H1 (cell line): ENCODE data around the gene NEO1. TPM values are rescaled to one million over a fixed set of nuclear protein-coding genes. Genes with fewer than 3 reads are reported as not detected.

ENCODE experiments used
- CHD7 ChIP-seq: fragments of 300-600 bp; sonication (generic); IDR thresholded peaks from 2 replicates; pipeline ENCODE4 v1.7.1; 2012; ENCODE audit warnings: low read length, moderate library complexity, mild to moderate bottlenecking, inconsistent platforms; ENCODE audit not compliant: insufficient replicate concordance
- POLR2A ChIP-seq, 2 experiments: IDR thresholded peaks; 1 replicate in 1 of 2; 2 replicates in 1 of 2; pipeline ENCODE4 v1.6.1; 2011; ENCODE audit warnings: low read depth in 2 of 2, low read length in 2 of 2, mild to moderate bottlenecking in 2 of 2; ENCODE audit errors: control extremely low read depth in 1 of 2
- SP2 ChIP-seq: IDR thresholded peaks from 2 replicates; pipeline ENCODE4 v1.6.1; 2012; ENCODE audit warnings: mild to moderate bottlenecking, low read length, inconsistent platforms
- SP4 ChIP-seq: IDR thresholded peaks from 2 replicates; pipeline ENCODE4 v1.6.1; 2012; ENCODE audit warnings: low read length, inconsistent platforms
- SRF ChIP-seq: IDR thresholded peaks from 2 replicates; pipeline ENCODE4 v1.6.1; 2011; ENCODE audit warnings: mild to moderate bottlenecking, low read depth, low read length, moderate library complexity
- polyA plus RNA-seq, 7 experiments: library from polyadenylated mRNA; depleted of rRNA in 3 of 7; stranded (reverse) in 5 of 7; unstranded in 2 of 7; fragments of >200 nt in 5 of 7; fragments of 200-250 nt in 2 of 7; gene quantifications; 1 replicate in 5 of 7; 2 replicates in 1 of 7; 4 replicates in 1 of 7; pipeline versions ENCODE4 v1.2.1 to v1.2.3, GENCODE V29; 2011 to 2013; ENCODE audit warnings: missing spikeins in 2 of 7, mixed read lengths in 2 of 7
- total RNA-seq: library from RNA; stranded (reverse); fragmentation: NEBNext Ultra II Directional; extraction: Animal tissue kit (Norgen Biotek cat#: 25700); gene quantifications from 2 replicates; pipeline ENCODE4 v1.2.1, GENCODE V29; 2021

Gene NEO1
- total and polyA plus RNA-seq, 2 of the 8 experiments (the other 6 are each of a cell fraction or from before 2014, with no cell fraction given) = 36.0 to 51.0 TPM

- TF ChIP-seq CHD7 (no peak), SRF (no peak), SP2 (no peak), SP4 (no peak), POLR2A (IDR thresholded peaks at IDR 0.05; ENCODE audit: control extremely low read depth in 1 of 2, low read depth in 2 of 2, low read length in 2 of 2) (no peak)
- TF ChIP-seq, all 59 proteins: peak for 0
Measured at GRCh38 chr15:73233623-73234022, 181.4 kb downstream of the NEO1 start (continued).
